GM12872 (cell line): ENCODE results near the gene ATXN7.

ENCODE experiments used
- TF ChIP-seq, protein P1 (sequence below): IDR thresholded peaks from 3 replicates; pipeline ENCODE4 v1.5.1; 2011; ENCODE audit warnings: low read depth, mild to moderate bottlenecking, low read length, moderate library complexity; ENCODE audit not compliant: insufficient read depth

ATXN7 gene

DNA sequence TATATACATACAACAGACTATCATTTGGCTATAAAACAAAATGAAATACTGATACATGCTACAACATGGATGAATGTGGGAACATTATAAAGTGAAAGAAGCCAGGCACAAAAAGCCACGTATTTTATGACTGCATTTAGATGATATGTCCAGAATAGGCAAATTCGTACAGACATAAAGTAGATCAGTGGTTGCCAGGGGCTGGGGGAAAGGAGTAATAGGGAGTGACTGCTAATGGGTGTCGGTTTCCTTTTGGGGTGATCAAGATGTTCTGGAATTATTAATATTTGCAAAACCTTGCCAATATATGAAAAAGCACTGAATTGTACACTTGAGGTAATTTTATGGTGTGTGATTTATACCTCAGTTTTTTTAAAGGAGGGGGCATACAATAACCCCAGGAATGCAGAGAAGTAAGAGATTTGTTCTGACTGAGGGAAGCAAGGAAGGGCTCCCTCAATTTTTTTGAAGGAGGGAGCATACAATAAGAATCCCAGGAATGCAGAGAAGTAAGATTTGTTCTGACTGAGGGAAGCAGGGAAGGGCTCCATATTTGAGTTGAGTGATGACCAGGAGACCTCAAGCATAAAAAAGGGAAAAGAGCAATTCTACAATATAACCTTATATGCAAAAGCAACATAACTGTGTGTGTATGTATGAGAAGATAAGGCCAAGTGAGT is 153.4 kb downstream of the ATXN7 start:
- TF ChIP-seq, protein P1, sequence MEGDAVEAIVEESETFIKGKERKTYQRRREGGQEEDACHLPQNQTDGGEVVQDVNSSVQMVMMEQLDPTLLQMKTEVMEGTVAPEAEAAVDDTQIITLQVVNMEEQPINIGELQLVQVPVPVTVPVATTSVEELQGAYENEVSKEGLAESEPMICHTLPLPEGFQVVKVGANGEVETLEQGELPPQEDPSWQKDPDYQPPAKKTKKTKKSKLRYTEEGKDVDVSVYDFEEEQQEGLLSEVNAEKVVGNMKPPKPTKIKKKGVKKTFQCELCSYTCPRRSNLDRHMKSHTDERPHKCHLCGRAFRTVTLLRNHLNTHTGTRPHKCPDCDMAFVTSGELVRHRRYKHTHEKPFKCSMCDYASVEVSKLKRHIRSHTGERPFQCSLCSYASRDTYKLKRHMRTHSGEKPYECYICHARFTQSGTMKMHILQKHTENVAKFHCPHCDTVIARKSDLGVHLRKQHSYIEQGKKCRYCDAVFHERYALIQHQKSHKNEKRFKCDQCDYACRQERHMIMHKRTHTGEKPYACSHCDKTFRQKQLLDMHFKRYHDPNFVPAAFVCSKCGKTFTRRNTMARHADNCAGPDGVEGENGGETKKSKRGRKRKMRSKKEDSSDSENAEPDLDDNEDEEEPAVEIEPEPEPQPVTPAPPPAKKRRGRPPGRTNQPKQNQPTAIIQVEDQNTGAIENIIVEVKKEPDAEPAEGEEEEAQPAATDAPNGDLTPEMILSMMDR = no peak

DNA sequence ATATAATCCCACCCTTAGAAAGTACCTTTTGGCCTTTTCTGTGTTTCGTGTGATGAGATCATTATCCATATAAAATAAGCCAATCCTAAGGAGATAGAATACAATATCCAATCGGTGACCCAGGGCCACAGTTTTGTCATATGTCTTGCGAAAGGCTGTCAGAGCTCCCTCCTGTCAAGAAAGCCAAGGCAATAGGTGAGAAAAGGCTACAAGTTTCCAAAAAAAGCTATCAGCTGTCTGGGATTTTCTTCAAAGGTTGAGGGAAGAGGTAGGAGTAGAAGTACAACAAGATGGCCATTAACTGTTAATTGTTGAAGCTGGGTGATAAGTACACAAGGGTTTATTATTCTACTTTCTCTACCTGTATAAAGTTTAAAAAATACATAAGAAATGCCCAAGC is 155.6 kb downstream of the ATXN7 start:
- TF ChIP-seq, protein P1 = no peak

DNA sequence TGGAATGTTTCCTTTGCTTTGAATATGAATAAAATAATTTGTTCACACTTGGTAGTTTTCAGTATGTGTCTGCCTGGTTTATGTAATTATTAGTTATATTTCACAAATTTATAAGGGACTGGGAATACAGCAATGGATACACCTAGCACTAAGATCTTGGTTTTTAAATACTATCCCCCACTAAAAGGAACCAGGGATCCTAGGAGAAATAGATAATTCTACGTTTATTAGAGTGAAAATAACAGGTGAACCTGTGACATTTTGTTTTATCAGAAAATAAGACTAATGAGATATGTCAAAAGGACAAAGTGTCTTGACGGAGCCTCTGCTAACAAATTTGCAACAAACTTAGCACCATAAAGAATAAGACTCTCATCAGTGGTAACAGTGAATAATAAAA is 156.2 kb downstream of the ATXN7 start:
- TF ChIP-seq, protein P1 = no peak

DNA sequence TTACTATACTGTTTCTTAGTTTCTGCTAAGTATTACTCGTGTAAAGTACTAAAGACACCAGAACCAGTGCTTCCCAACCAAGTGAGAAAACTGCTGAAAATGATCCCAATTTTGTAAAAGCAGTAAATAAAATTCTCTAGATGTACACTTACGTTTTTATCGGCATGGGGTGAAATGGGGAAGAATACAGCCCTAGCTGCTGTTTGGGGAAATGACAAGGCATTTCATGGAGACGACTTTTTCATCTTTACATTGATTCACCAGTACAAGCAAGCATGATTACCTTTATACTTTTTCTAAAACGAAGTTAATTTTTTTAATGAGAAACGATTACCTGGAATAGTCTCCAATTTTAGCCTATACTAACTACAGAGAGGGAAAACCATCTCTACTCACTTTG is 158.3 kb downstream of the ATXN7 start:
- TF ChIP-seq, protein P1 = no peak

DNA sequence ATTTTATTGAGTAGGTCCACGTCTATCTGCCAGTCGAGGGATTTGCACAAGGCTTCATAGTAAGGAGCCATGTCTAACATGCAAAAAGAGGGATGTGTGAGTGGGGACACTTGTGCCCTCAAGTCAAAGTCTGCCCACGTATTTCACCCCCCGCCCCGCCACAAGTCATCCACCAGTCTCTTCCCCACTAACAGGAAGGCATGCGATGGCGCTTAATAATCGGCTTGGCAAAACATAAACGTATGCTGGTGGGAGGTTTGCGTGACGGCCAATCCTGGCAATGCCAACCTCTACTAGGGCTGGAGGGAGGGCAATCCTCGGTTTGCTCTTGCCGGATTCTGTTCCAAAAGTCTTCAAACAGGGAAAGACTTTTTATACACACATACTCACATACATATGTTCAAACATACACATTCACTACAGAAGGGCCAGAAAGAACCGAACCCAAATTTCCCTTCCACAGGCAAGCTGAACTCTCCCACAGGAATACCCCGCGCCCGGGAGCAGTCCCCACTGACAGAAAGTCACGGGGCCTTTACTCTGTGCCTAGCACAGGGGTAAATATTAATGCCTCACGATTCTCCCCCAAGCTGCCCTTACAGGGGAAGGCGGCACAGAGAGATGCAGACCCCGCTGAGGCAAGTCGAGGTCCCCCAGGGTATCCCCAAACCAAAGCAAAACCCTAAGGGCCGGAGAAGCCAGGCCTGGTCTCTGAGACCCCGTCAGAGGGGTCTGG is 159.0 kb downstream of the ATXN7 start:
- TF ChIP-seq, protein P1 = no peak

DNA sequence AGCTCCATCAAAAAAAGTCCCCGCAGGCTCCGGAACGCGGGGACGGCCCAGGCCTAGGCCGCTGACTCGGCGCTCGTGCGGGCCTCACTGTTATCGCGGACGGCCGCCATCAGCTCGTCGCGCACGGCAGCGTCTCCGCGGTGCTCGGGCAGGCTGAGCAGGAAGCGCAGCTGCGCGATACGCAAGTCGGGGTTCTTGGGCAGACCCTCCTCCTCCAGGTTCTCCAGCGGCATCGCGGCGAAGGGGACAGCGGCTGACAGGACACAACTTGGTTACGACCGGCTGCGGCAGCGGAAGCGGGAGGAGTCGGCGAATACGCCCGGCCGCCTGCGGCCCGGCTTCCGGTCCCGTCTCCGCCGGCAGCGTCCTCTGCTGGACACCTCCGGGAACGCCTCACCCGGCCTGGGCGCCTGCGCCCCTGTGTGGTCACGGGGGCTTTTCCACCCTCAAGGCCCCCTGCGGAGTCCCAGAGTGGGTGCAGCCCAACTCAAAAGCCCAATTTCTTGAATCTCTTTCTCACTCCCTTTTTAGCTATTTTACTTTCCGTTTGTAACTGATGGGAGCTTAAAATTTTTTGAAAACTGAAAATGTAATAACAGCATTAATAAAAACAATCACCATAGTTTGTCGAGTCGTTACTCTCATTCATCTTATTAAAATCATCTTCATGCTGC is 159.7 kb downstream of the ATXN7 start, which contains the start of gene PSMD6:
Gene PSMD6 (minus strand): TSS at position 308 of the 674 bp plus-strand sequence. CDS start 75 bp downstream, at position 233.
- TF ChIP-seq, protein P1 = peak; percentile 100

DNA sequence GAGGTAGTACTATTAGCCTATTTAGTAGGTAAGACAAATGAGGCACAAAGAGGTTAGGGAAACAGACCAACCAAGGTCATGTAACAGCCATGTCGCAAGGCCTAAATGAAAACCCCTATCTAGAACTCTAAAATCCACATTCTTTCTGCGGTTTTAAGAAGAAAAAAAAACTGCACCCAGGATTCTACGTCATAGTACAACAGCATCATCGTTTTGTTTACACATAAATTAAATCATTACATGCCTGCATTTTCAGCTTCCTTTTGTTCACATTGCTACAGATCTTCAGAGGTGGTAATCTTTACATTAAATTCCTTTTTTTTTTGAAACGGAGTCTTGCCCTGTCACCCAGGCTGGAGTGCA is 160.2 kb downstream of the ATXN7 start:
- TF ChIP-seq, protein P1 = no peak
